Measurements from ENCODE around the gene CAMK2N2. TPM values are rescaled to one million over a fixed set of nuclear protein-coding genes. Genes with fewer than 3 reads are reported as not detected.

CAMK2N2 gene
- total and polyA plus RNA-seq, 9 of the 15 experiments (the other 6 are each of a cell fraction or from before 2014, with no cell fraction given) = 0.08 to 0.22 (median 0.11) TPM; not detected in 5

- FAIRE-seq = no peak
- TF ChIP-seq TAF15 (IDR thresholded peaks at IDR 0.05; ENCODE audit: low read depth, low read length) (no peak), ARID3A (IDR thresholded peaks at IDR 0.05; ENCODE audit: borderline replicate concordance, low read depth, low read length) (no peak), KAT7 (CRISPR knock-in tag; IDR thresholded peaks at IDR 0.05; ENCODE audit: borderline replicate concordance) (peak; percentile 94), ZNF407 (IDR thresholded peaks at IDR 0.05; ENCODE audit: low read depth) (no peak), SP2 (IDR thresholded peaks at IDR 0.05; ENCODE audit: extremely low read depth, low read depth, low read length, poor library complexity, severe bottlenecking) (no peak), NBN (IDR thresholded peaks at IDR 0.05; ENCODE audit: low read depth) (peak; percentile 35; the same call in 1 of the 2 replicates), ZNF561 (CRISPR knock-in tag; conservative IDR thresholded peaks at IDR 0.05) (no peak), SREBF1 (IDR thresholded peaks at IDR 0.05; ENCODE audit: borderline replicate concordance, low read depth, low read length) (no peak)
Observed at GRCh38 chr3:184248454-184249411, 12.6 kb downstream of the CAMK2N2 start, which contains the start of gene ALG3. ALG3 (minus strand) TSS chr3:184248962; CDS start chr3:184248940, 22 bp downstream.

More at GRCh38 chr3:184248454-184249411, 12.6 kb downstream of the CAMK2N2 start, which contains the start of gene ALG3:
- H4K20me1 ChIP-seq (replicated peaks; ENCODE audit: control insufficient read depth, insufficient read depth, low read length) = no peaks in the 10 kb centered on the region
- intact Hi-C loops (cut with micrococcal nuclease) (loop anchor here (2.0 to 10.0 kb wide), 4 partner anchors 50 to 231 kb away; partner anchors contain the start of genes ABCC5 and PSMD2), in situ Hi-C loops (cut with MboI) (loop anchor here (10.0 kb wide), 1 partner anchor 234 kb away; the partner anchor contains the start of gene ABCC5)
- under 1% methylated on average over 42 of the region's 49 CpGs for WGBS (ENCODE audit: insufficient coverage, low coverage, missing lambda C conversion rate)
- peak; percentile 70 for ATAC-seq
- no peaks in the 10 kb centered on the region for H3K27me3 ChIP-seq (ENCODE audit: control insufficient read depth in 2 of 2, insufficient read depth in 2 of 2, low read length in 2 of 2)
- peak within 1 kb of the TSS; percentile 86 for H2AFZ ChIP-seq (ENCODE audit: low read depth, low read length)
- ChIA-PET CTCF (ENCODE audit: low intra/inter-chr PET ratio) (interaction anchor here (0.6 to 2.0 kb wide), 4 partner anchors 41 to 354 kb away, joined by 3 to 9 read pairs (median 6); no protein-coding TSS in a partner anchor), POLR2A (interaction anchor here (1.1 kb wide), 1 partner anchor 9 kb away, joined by 4 read pairs; no protein-coding TSS in a partner anchor)
- H3K9ac ChIP-seq (ENCODE audit: insufficient read depth in 1 of 2, low read depth in 2 of 2, low read length in 2 of 2) = peak within 1 kb of the TSS; percentile 96 to 97
- H3K4me2 ChIP-seq (ENCODE audit: insufficient read depth, low read length) = peak within 1 kb of the TSS; percentile 99
- BruUV-seq (replicated peaks) = no TSS peak
- peaks cover 3 to 9% of the 10 kb centered on the region in 2 experiments; a peak in 3 of 5 replicates for H3K4me1 ChIP-seq (replicated peaks in 1 of 2; ENCODE audit: control insufficient read depth in 2 of 2, insufficient read depth in 2 of 2, low read length in 2 of 2)
- DNase-seq (ENCODE audit: extremely low read depth in 1 of 4, low spot score in 3 of 4) = peak; percentile 75 to 94 (median 80)
- H3K79me2 ChIP-seq (ENCODE audit: control insufficient read depth, insufficient read depth, low read length) = peaks cover 33% of the 10 kb centered on the region
- peak within 1 kb of the TSS; percentile 95 for H3K27ac ChIP-seq (ENCODE audit: extremely low read depth, low read depth, low read length)
- no peaks in the 10 kb centered on the region for H3K9me3 ChIP-seq (replicated peaks; ENCODE audit: control insufficient read depth, insufficient read depth, low read depth, low read length)
- peaks cover 26% of the 10 kb centered on the region for H3K36me3 ChIP-seq (ENCODE audit: control insufficient read depth, insufficient read depth, low read length)
- no peaks in the 10 kb centered on the region for H3K9me1 ChIP-seq (ENCODE audit: control insufficient read depth, insufficient read depth, low read length)
- H3K4me3 ChIP-seq = peak within 1 kb of the TSS; percentile 96

Data from K562 (cell line).